SIG-M5 (cell line): ENCODE data around the gene PNMA8C.

ENCODE experiments used
- DNase-seq: peaks from one replicate; lab custom pipeline; 2025; lab: John Stamatoyannopoulos, UW

Gene PNMA8C

DNA sequence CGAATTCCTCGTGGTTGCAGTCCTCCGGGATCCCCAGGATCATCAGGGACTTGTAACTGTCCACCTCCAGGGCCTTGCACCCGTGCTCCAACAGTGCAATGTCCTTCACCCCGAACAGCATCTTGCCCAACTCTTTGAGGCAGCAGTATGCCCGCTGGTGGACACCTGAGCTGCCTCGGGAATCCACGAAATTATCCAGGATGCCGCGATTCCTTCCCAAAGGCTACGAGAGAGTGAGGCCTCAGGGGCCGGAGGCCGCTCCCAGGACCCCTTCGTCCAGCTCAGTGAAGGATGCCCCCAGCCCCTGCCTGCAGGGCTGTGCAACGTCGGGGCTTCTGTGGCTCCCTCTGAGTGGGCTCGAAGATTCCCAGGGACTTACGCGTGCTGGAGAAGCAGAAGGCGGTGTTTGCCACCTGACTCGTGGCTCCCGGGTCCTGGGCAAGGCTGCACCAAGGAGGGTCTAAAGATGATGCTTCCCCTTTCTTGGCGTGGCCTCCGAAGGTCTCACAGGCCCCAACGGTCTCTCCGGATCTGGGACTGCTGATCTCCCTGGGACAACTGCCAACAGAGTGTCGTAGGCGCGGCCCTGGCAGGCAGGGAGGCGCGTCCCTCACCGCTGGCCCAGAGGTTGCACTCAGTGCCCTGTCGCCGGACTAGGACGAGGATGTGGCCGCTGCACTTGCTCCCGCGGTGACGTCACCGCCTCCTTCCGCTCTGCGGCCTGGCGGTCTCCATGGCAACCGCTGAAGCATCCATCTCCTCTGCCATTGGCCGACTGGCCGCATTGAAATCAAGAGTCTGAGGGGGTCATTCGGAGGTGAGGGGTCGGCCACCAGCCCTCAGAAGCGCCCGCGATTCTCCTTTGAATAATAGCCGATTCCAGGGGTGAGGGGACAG is at the start of gene PNMA8C:
Gene PNMA8C, minus strand, starts transcription at position 698 of the 897 bp plus-strand sequence. Its CDS starts 577 bp downstream, at position 121.
- no peak for DNase-seq

- DNase-seq = no peak
Observed at GRCh38 chr19:46475986-46476385, 47.2 kb upstream of the PNMA8C start.

DNA sequence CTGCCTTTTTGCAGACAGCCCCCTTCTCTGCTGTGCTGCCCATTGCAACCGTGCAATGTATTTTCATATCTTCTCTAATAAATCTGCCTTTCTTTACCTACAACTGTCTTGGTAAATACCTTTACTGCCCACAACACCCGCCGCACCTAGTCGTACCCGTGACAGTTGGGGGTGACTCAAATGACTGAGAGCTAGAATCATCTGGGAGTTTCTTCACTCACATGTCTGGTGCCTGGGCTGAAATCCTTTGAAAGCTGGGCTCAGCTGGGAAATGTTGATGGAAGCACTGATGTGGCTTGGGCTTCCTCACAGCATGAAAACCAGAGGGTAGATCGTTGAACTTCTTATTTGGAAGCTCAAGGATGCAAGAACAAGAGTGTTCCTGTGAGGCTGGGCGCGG is 45.5 kb upstream of the PNMA8C start:
- DNase-seq = no peak

GRCh38 chr19:46472592-46472991 is 43.9 kb upstream of the PNMA8C start:
- DNase-seq = no peak

DNA sequence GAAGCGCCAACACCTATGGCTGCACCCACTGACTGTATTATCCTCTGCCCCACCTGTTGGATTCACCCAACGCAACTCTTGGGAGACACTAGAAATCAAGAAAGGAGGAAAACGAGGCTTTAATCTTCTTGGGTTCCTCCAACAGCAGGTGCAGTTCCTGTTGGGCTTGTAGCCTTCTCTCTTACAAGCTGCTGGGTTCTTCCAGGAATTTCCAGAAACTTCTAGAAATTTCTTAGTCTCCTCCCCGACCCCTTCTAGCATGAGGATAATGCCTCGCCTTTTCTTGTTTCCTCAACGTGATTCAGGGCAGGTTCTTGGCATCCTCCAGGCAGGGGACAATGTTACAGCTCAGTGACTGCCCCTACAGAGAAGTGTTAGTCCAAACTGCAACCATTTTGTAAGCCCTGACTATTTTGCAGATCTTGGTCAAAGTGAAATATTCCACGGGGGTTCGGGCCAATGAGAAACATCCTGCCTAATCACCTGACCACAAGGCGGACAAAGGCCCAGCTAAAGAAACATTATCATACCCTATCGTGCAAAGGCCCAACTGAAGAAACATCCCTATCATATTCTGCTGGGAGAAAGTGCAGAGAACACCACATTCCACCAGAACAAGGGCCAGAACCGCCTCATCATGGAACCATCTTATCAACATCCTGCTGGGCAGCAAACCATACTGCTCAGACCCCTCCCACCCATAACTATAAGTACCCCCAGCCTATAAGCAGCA is 43.2 kb upstream of the PNMA8C start:
- no peak for DNase-seq

GRCh38 chr19:46471116-46471733 is 42.5 kb upstream of the PNMA8C start, which contains the start of gene PNMA8A:
TSS of gene PNMA8A (minus strand) at chr19:46471563. CDS start at chr19:46471035, 528 bp downstream.
- DNase-seq = no peak

- no peak for DNase-seq
Observed at GRCh38 chr19:46470376-46470775, 41.6 kb upstream of the PNMA8C start.

DNA sequence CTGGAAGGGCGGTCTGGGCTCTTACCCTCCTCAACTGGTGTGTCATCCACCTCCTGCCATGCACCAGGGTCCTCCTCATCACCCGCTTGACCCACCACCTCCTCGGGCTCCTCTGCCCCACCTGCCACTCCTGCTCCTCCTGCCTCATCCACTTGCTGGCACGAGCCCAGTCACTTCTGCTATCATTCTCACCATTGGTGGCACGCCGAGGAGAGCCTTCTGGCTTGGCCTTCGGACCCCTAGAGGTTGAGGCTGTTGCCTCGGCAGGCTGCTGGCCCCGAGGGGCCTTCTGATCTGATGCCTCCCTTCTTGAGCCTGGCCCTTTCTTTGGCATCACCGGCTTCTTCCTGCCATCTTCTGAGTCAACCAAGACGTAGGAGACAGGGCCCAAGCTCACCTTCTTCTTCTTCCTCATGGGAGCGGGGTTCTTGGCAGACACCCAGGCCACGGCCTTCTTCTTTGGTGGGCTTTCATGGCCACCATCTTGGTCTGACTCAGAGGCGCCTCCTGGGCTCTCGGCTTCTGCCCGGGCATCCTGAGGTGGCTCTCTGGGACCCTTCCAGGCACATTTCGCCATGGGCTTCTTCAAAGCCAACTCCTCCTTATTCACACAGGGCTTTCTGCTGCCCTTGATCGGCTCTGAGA is 40.9 kb upstream of the PNMA8C start:
- DNase-seq = no peak

DNA sequence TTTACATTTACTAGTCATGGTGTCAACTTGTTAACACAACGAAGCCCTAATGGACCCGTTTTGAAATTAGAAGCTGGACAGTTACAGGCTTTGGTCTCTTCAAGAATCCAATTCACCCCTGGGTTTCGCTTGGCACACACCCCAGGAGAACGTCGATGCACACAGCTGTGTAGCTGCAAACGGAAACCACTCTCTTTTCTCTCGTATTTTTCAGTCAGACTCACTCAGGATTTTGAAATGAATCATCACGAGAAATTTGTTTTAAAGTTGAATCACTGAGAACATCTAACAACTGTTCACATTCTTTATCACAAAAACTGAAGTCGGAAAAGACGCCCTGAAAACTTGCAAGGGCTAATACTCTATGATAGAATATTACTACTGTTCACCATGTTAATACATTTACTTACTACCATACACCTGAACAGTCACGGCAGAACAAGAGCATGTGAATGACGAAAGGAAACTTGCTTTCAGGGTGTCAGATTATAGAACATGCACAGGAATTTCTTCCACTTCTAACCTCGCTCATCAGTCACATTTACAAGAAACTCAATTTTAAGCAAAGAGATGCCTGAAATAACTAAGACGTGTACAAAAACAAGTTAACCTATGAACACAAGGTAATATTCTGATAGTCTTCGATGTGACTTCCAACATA is 37.9 kb upstream of the PNMA8C start:
- no peak for DNase-seq

GRCh38 chr19:46463516-46463915 is 34.8 kb upstream of the PNMA8C start:
- DNase-seq = no peak

DNA sequence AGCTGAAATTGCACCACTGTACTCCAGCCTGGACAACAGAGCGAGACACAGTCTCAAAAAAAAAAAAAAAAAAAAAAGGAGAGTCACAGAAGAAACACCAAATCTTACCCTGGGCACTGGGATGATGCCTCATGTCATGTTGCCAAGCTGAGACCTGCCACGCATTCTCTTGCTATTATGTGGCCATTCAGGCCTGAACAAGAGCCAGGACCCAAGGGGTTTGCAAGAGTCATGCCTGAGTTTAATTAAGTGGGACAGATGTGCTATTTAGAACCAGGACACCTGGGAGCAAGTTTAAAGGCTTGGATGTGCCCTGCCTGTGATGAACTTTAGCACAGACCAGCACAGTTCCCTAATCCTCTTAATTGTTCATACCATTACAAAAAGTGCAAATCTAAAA is 32.8 kb upstream of the PNMA8C start:
- DNase-seq = no peak

DNA sequence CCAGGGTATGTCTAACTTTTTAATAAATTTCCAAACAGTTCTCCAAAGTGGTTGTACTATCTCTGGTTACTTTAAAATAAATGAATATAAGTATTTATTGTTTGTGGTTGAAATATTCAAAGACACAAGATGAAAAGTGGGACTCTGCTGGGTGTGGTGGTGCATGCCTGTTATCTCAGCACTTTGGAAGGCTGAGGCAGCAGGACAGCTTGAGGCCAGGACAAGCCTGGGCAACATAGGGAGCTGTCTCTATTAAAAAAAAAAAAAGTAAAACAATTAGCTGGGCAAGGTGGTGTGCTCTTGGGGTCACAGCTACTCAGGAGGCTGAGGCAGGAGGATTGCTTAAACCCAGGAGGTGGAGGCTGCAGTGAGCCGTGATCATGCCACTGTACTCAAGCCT is 32.2 kb upstream of the PNMA8C start:
- no peak for DNase-seq

- no peak for DNase-seq
Observed at GRCh38 chr19:46460055-46460454, 31.3 kb upstream of the PNMA8C start.

- DNase-seq = no peak
Observed at GRCh38 chr19:46456930-46457329, 28.2 kb upstream of the PNMA8C start.

DNA sequence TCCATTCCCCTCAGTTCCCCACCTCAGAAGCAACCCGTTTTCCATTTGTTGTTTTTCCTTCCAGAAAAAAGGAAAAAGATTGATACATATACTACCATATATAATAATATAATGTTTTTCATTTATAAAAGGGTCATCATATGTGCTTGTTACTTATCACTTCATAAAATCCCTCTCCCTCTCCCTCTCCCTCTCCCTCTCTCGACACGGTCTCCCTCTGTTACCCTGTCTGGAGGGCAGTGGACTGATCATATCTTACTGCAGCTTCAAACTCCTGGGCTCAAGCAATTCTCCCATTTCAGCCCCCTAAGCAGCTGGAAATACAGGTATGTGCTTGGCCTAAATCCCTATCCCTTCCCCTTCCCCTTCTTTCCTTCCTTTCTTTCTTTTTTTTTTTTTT is 25.5 kb upstream of the PNMA8C start:
- no peak for DNase-seq

DNA sequence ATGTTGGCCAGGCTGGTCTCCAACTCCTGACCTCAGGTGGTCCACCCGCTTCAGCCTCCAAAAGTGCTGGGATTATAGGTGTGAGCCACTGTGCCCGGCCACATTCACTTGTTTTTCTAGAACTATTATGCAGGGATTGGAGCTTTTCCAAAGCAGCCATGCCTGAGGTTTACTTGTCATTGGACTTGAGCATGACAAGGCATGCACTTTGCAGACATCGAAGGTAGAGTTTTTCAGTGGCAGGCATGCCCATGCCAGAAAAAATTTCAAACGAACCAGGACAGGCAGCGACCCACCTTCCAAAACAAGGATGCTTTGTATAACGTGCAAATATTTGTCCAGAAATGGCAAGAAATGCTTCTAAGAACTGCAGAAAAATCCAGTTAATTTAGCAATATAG is 24.9 kb upstream of the PNMA8C start:
- DNase-seq = no peak

GRCh38 chr19:46452186-46452585 is 23.4 kb upstream of the PNMA8C start:
- no peak for DNase-seq

GRCh38 chr19:46451352-46451751 is 22.6 kb upstream of the PNMA8C start:
- DNase-seq = no peak

DNA sequence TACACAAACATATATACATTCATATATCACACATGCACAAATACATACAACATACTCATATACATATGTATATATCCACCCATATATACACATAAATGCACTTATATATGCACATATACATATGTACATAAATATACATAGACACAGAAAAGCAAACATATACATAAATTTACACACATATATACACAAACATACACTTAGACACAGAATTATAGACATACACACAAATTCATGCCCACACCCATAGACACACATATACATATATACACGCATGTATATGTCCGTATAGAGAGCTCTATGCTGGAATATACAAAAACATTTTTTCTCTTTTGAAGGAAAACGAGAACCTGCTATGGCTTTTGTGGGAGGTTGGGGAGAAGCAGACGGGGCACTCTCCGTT is 22.0 kb upstream of the PNMA8C start:
- no peak for DNase-seq

DNA sequence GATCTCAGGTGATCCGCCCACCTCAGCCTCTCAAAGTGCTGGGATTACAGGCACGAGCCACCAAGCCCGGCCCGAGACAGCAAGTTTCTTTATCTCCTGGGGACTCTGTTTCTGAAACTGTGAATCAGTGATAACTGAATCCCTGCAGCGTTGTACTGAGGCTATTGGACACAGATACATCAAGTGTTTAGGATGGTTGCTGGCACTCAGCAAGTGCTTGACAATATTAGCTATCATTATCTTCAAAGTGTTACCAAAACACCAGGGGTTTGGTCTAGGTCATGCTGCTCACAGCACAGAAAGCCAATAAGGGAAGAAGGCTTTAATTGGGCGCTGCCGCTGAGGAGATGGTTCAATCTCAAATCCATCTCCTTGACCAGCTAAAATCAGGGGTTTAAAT is 20.5 kb upstream of the PNMA8C start:
- no peak for DNase-seq

GRCh38 chr19:46448601-46449000 is 19.9 kb upstream of the PNMA8C start:
- no peak for DNase-seq

- DNase-seq = no peak
Observed at GRCh38 chr19:46447824-46448223, 19.1 kb upstream of the PNMA8C start.
